K562 (cell line): ENCODE measurements around the gene KLHL29. TPM values are rescaled to one million over a fixed set of nuclear protein-coding genes. Genes with fewer than 3 reads are reported as not detected.

Experiments
- polyA plus RNA-seq, 8 experiments: library from polyadenylated mRNA; depleted of rRNA in 4 of 8; stranded (reverse) in 5 of 8; unstranded in 3 of 8; fragments of >200 nt; fragmentation: Nextera tagmentation in 2 of 8; fragmentation: Illumina TruSeq in 1 of 8; extraction: Ambion mirVana in 2 of 8; extraction: Trizol in 1 of 8; gene quantifications; 2 replicates each; pipeline versions ENCODE4 v1.2.1 to v1.2.3, GENCODE V29; 2011 to 2014; ENCODE audit warnings: inconsistent platforms in 1 of 8, missing spikeins in 1 of 8
- total RNA-seq, 7 experiments: library from RNA; depleted of rRNA in 6 of 7; stranded (reverse); fragments of >200 nt in 6 of 7; fragmentation: Illumina TruSeq in 2 of 7; extraction: Trizol in 2 of 7; gene quantifications; 2 replicates each; pipeline versions ENCODE4 v1.2.1 to v1.2.3, GENCODE V29; 2011 to 2021; ENCODE audit warnings: low replicate concordance in 1 of 7
- TF ChIP-seq, protein P1 (sequence below), 2 experiments: fragments of 450-650 bp; IDR thresholded peaks; 2 replicates each; pipeline ENCODE4 v1.6.1; 2016; ENCODE audit warnings: mild to moderate bottlenecking in 2 of 2, borderline replicate concordance in 1 of 2, low read depth in 1 of 2, moderate library complexity in 1 of 2

The KLHL29 gene
- total and polyA plus RNA-seq, 9 of the 15 experiments (the other 6 are each of a cell fraction or from before 2014, with no cell fraction given): 0.03 to 0.31 (median 0.08) TPM; not detected in 1

DNA sequence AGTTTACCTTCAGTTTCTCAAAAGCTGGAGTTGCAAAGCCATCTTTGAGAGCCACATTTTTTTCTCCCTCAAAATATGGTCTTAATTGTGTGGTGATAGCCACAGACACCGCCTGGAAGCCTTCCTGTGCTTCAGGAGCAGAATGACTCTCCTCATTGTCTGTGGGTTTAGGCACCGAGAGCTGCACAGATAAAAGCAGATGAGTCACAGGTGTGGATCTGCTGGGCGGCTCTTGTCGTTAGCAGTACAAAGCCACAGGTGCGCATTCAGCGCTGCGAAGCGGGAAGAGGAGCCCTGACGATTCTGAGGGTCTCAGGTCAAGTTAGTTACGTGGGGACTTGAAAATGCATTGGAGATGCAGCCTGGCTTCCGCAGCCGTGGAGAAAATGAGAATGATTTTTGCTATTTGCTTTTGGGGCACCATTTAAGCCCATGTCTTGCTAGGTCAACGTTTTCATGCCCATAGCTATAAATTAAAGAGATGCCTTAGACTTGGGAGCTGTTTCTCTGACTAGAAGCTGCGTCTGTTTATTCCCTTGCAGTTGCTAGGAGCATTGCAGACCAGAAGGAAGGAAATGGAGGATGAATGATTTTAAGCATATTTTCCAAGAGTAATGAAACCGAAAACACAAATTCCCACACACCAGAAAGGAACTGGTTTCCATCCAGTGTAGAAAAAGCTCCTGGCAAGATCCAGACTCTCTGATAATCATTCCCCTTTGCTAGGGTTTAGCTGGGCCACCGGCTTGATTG is 51.5 kb downstream of the KLHL29 start (continued):
- TF ChIP-seq, protein P1, sequence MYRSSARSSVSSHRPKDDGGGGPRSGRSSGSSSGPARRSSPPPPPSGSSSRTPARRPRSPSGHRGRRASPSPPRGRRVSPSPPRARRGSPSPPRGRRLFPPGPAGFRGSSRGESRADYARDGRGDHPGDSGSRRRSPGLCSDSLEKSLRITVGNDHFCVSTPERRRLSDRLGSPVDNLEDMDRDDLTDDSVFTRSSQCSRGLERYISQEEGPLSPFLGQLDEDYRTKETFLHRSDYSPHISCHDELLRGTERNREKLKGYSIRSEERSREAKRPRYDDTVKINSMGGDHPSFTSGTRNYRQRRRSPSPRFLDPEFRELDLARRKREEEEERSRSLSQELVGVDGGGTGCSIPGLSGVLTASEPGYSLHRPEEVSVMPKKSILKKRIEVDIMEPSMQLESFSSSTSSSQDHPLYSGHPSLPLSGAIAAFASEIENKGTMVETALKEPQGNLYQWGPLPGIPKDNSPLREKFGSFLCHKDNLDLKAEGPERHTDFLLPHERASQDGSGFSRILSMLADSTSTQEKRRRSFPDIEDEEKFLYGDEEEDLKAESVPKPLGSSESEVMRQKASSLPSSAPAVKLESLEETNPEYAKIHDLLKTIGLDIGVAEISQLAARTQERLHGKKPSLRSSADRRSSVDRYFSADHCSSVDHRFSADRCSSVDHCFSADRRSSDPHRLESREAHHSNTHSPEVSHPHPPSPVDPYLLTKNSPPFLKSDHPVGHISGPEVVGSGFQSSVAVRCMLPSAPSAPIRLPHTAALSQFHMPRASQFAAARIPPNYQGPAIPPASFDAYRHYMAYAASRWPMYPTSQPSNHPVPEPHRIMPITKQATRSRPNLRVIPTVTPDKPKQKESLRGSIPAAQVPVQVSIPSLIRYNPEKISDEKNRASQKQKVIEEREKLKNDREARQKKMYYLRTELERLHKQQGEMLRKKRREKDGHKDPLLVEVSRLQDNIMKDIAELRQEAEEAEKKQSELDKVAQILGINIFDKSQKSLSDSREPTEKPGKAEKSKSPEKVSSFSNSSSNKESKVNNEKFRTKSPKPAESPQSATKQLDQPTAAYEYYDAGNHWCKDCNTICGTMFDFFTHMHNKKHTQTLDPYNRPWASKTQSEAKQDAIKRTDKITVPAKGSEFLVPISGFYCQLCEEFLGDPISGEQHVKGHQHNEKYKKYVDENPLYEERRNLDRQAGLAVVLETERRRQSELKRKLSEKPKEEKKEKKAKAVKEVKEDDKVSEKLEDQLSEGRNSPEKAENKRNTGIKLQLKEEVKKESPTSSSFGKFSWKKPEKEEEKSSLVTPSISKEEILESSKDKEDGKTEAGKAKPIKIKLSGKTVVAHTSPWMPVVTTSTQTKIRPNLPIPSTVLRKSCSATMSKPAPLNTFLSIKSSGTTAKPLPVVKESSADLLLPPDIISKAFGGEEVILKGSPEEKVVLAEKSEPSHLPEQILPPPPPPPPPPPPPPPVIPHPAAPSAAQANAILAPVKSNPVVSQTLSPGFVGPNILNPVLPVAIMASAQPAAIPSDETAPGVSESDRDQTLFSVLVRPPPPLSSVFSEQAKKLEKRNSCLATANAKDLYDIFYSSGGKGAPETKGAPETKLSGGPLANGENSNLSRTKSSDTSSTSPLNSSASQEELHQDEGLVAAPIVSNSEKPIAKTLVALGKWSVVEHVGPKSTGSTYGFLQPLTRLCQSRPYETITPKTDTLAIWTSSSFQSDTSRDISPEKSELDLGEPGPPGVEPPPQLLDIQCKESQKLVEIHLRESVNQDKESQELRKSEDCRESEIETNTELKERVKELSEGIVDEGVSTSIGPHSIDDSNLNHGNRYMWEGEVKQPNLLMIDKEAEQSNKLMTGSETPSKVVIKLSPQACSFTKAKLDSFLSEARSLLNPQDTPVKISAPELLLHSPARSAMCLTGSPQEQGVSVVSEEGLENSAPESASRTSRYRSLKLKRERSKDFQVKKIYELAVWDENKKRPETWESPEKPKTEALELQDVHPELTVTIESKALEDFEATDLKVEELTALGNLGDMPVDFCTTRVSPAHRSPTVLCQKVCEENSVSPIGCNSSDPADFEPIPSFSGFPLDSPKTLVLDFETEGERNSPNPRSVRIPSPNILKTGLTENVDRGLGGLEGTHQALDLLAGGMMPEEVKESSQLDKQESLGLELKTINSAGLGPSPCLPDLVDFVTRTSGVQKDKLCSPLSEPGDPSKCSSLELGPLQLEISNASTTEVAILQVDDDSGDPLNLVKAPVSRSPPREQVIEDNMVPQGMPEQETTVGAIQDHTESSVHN (IDR thresholded peaks at IDR 0.05; ENCODE audit: borderline replicate concordance in 1 of 2, low read depth in 1 of 2): no peak
